OCI-LY1 (cell line): Measurements from ENCODE around the gene LST1.

Source experiments
- CTCF ChIP-seq: fragments of 200-600 bp; sonication (generic), shearing (Covaris generic); IDR thresholded peaks from 2 replicates; pipeline ENCODE4 v1.5.1; 2017; ENCODE audit warnings: mild to moderate bottlenecking, antibody characterized with exemption, low read length, moderate library complexity, mixed read lengths
- EZH2 ChIP-seq: fragments of 200-600 bp; sonication (generic), shearing (Covaris generic); IDR thresholded peaks from 2 replicates; pipeline ENCODE4 v1.8.0; 2017; ENCODE audit warnings: borderline replicate concordance, mixed run types, mild to moderate bottlenecking, antibody characterized with exemption, low read length, moderate library complexity, mixed read lengths

- no peak for TF ChIP-seq EZH2
- TF ChIP-seq CTCF, result no peak
These were observed 17.5 kb upstream of the LST1 start for GRCh38 chr6:31568537-31568961.
